Endothelial cell of umbilical vein (primary cell): ENCODE data around the gene SPAG8. TPM values are rescaled to one million over a fixed set of nuclear protein-coding genes. Genes with fewer than 3 reads are reported as not detected.

Experiments
- Bru-seq: library from RNA; stranded (reverse); fragments of 400-500 nt; gene quantifications from one replicate; lab custom pipeline; 2021; lab: Mats Ljungman, UMichigan
- BruChase-seq, 2 experiments: library from RNA; stranded (reverse); fragments of 400-500 nt; gene quantifications; one replicate each; lab custom pipeline; 2021; lab: Mats Ljungman, UMichigan
- BruUV-seq: library from RNA; stranded (reverse); fragments of 400-500 nt; replicated peaks from 2 replicates; lab custom pipeline; 2021; lab: Mats Ljungman, UMichigan
- CTCF ChIA-PET: fragments of 300-600, 350-600 bp; sonication (Branson Sonifier 250); formaldehyde crosslinking; loops from one replicate; lab custom pipeline; 2021; ENCODE audit warnings: antibody characterized with exemption, inconsistent platforms; lab: Charles Lee
- POLR2A ChIA-PET: fragments of 300-600, 350-600 bp; sonication (Branson Sonifier 250); formaldehyde crosslinking; loops from one replicate; lab custom pipeline; 2021; ENCODE audit warnings: antibody characterized with exemption, inconsistent platforms; lab: Charles Lee
- DNase-seq: peaks from one replicate; pipeline ENCODE4 v3.0.0-alpha.2; 2011; ENCODE audit warnings: low read depth, low spot score
- FAIRE-seq: peaks from 2 replicates; lab custom pipeline; 2011; peaks lifted over from hg19 to GRCh38; lab: Jason Lieb, UNC
- H2AFZ ChIP-seq: 2 replicates; pipeline ENCODE4 v1.6.0; 2012; ENCODE audit warnings: low read depth, low read length, control low read depth, inconsistent platforms
- H3K27ac ChIP-seq: 2 replicates; pipeline ENCODE4 v1.5.1; 2011; ENCODE audit warnings: low read depth, mild to moderate bottlenecking, control low read depth, low read length, moderate library complexity; ENCODE audit not compliant: insufficient read depth
- H3K27me3 ChIP-seq, 2 experiments: 2 replicates each; pipeline versions ENCODE4 v1.6.0 to v1.6.1; 2011; ENCODE audit warnings: low read length in 2 of 2, mixed read lengths in 1 of 2; ENCODE audit not compliant: control insufficient read depth in 2 of 2, insufficient read depth in 2 of 2
- H3K36me3 ChIP-seq, 2 experiments: 2 replicates in 1 of 2; 3 replicates in 1 of 2; pipeline ENCODE4 v1.5.1; 2011; ENCODE audit warnings: low read length in 2 of 2, mild to moderate bottlenecking in 1 of 2, moderate library complexity in 1 of 2; ENCODE audit not compliant: control insufficient read depth in 2 of 2, insufficient read depth in 2 of 2; ENCODE audit errors: extremely low read depth in 1 of 2
- H3K4me1 ChIP-seq: 3 replicates; pipeline ENCODE4 v1.5.1; 2011; ENCODE audit warnings: mild to moderate bottlenecking, low read length; ENCODE audit not compliant: control insufficient read depth, insufficient read depth; ENCODE audit errors: extremely low read depth
- H3K4me2 ChIP-seq: 2 replicates; pipeline ENCODE4 v1.6.1; 2011; ENCODE audit warnings: low read length, control low read depth, mixed read lengths; ENCODE audit not compliant: insufficient read depth
- H3K4me3 ChIP-seq, 3 experiments: fragments of 200-600 bp in 1 of 3; sonication (generic), shearing (Covaris generic) in 1 of 3; replicated peaks in 1 of 3; 2 replicates each; pipeline ENCODE4 v1.5.1; 2011 to 2016; ENCODE audit warnings: control low read depth in 3 of 3, low read length in 3 of 3, mild to moderate bottlenecking in 2 of 3, inconsistent platforms in 1 of 3, low read depth in 1 of 3, moderate library complexity in 1 of 3; ENCODE audit not compliant: insufficient read depth in 1 of 3
- H3K79me2 ChIP-seq: 2 replicates; pipeline ENCODE4 v1.6.0; 2012; ENCODE audit warnings: low read length, inconsistent platforms; ENCODE audit not compliant: control insufficient read depth, insufficient read depth
- H3K9ac ChIP-seq: replicated peaks from 2 replicates; pipeline ENCODE3; 2011; ENCODE audit warnings: low read length, control low read depth; ENCODE audit not compliant: insufficient read depth; ENCODE audit errors: extremely low read depth
- H3K9me1 ChIP-seq: replicated peaks from 3 replicates; pipeline ENCODE4 v1.6.0; 2011; ENCODE audit warnings: mild to moderate bottlenecking, low read length; ENCODE audit not compliant: control insufficient read depth, insufficient read depth; ENCODE audit errors: extremely low read depth
- H3K9me3 ChIP-seq: replicated peaks from 2 replicates; pipeline ENCODE4 v1.5.1; 2012; ENCODE audit warnings: low read length, inconsistent platforms; ENCODE audit not compliant: control insufficient read depth, insufficient read depth
- H4K20me1 ChIP-seq: replicated peaks from 2 replicates; pipeline ENCODE3; 2011; ENCODE audit warnings: mild to moderate bottlenecking, low read length; ENCODE audit not compliant: control insufficient read depth, insufficient read depth; ENCODE audit errors: extremely low read depth
- EZH2 ChIP-seq: IDR thresholded peaks from 2 replicates; pipeline ENCODE4 v1.6.1; 2012; ENCODE audit warnings: borderline replicate concordance, low read depth, mild to moderate bottlenecking, moderate library complexity, low read length, inconsistent platforms; ENCODE audit not compliant: severe bottlenecking
- FOS ChIP-seq: IDR thresholded peaks from 2 replicates; pipeline ENCODE4 v1.6.1; 2011; ENCODE audit warnings: mild to moderate bottlenecking, low read length, moderate library complexity, borderline replicate concordance; ENCODE audit not compliant: insufficient read depth
- GATA2 ChIP-seq: IDR thresholded peaks from 2 replicates; pipeline ENCODE4 v1.7.0; 2011; ENCODE audit warnings: low read depth, mild to moderate bottlenecking, moderate library complexity, mixed read lengths, low read length; ENCODE audit not compliant: insufficient read length, insufficient read depth
- JUN ChIP-seq: IDR thresholded peaks from 2 replicates; pipeline ENCODE4 v1.6.1; 2011; ENCODE audit warnings: borderline replicate concordance, low read depth; ENCODE audit not compliant: insufficient read length, insufficient read depth
- MAX ChIP-seq: IDR thresholded peaks from 2 replicates; pipeline ENCODE4 v1.6.1; 2011; ENCODE audit not compliant: insufficient read depth, insufficient read length
- MYC ChIP-seq: IDR thresholded peaks from one replicate; pipeline ENCODE4 v1.6.1; 2011; ENCODE audit warnings: mild to moderate bottlenecking, low read depth, low read length
- POLR2A ChIP-seq: IDR thresholded peaks from 2 replicates; pipeline ENCODE4 v1.6.1; 2012; ENCODE audit warnings: low read depth, mild to moderate bottlenecking, control low read depth, low read length
- POLR2AphosphoS5 ChIP-seq: IDR thresholded peaks from 2 replicates; pipeline ENCODE4 v1.6.1; 2012; ENCODE audit warnings: low read depth, mild to moderate bottlenecking, control low read depth, low read length, moderate library complexity; ENCODE audit not compliant: insufficient read depth
- dilution Hi-C: fragments of 300-500 bp; cut with MboI; formaldehyde crosslinking; loops from one replicate; pipeline ENCODE4 v1.15.0; 2019; ENCODE audit warnings: low sequenced_read_pairs; ENCODE audit not compliant: extremely low pct_ligation_motif_present
- intact Hi-C: fragments of 100-400 bp; cut with micrococcal nuclease; formaldehyde crosslinking; loops from one replicate; pipeline ENCODE4 v1.10.0; 2022
- long read RNA-seq: library from polyadenylated mRNA; stranded (forward); transcript quantifications from one replicate; pipeline ENCODE4 v2.0.0, GENCODE V29; 2021
- polyA minus RNA-seq, 3 experiments: library from RNA; depleted of rRNA, polyadenylated mRNA; stranded (reverse); fragments of >200 nt; gene quantifications; 1 replicate in 1 of 3; 2 replicates in 2 of 3; pipeline ENCODE4 v1.2.3, GENCODE V29; 2011
- polyA plus RNA-seq, 4 experiments: library from polyadenylated mRNA; depleted of rRNA in 3 of 4; stranded (reverse) in 3 of 4; unstranded in 1 of 4; fragments of >200 nt; gene quantifications; 2 replicates each; pipeline versions ENCODE4 v1.2.1 to v1.2.3, GENCODE V29; 2011 to 2012; ENCODE audit warnings: missing spikeins in 1 of 4
- total RNA-seq: library from RNA; stranded (reverse); gene quantifications from 2 replicates; pipeline ENCODE4 v1.2.3, GENCODE V29; 2021
- TF ChIP-seq, protein P1 (sequence below), 2 donors: IDR thresholded peaks; 1 replicate in 1 of 2; 2 replicates in 1 of 2; pipeline ENCODE4 v1.5.1; 2011; ENCODE audit warnings: low read length in 2 of 2, mild to moderate bottlenecking in 2 of 2, moderate library complexity in 2 of 2, control low read depth in 1 of 2, inconsistent platforms in 1 of 2, low read depth in 1 of 2; ENCODE audit not compliant: insufficient read depth in 1 of 2; ENCODE audit errors: extremely low read depth in 1 of 2

The SPAG8 gene
- total RNA-seq (0.69 TPM in 1 of 2 replicates, not detected in the other), polyA plus RNA-seq (0.21 TPM in 2 replicates), polyA minus RNA-seq (not detected in 2 replicates), Bru-seq, nascent RNA (percentile 17 among the genes with signal in this experiment), BruChase-seq, experiment 1, labeled RNA remaining after a 6-hour chase (not detected), BruChase-seq, experiment 2, labeled RNA remaining after a 2-hour chase (not detected)
- 0.13 and 0.14 TPM in 2 replicates for polyA plus RNA-seq (2011; cell fraction: cytosol; rRNA removed)
- 0.84 and 0.94 TPM in 2 replicates for polyA plus RNA-seq (2011; cell fraction: nucleus; rRNA removed)
- 0.12 and 0.62 TPM in 2 replicates for polyA plus RNA-seq (2012)
- polyA minus RNA-seq (2011; cell fraction: cytosol; rRNA and poly(A)+ RNA removed): not detected
- 0.29 TPM in 1 of 2 replicates, not detected in the other for polyA minus RNA-seq (2011; cell fraction: nucleus; rRNA and poly(A)+ RNA removed)
- long read RNA-seq: 0 reads

- H3K27ac ChIP-seq: peak within 1 kb of the TSS; percentile 16
- FAIRE-seq (peak; percentile 96), DNase-seq (peak; percentile 90)
- ChIA-PET POLR2A (no interaction called here), CTCF (interaction anchor here (0.7 to 5.8 kb wide), 14 partner anchors 14 to 116 kb away, joined by 3 to 130 read pairs (median 4); partner anchors contain the start of genes CREB3, GBA2, NPR2 and RGP1)
- H3K79me2 ChIP-seq: no peaks in the 10 kb centered on the region
- peak within 1 kb of the TSS; percentile 81 for H2AFZ ChIP-seq
- intact Hi-C loops (loop anchor here (2.0 kb wide), 2 partner anchors 13 to 55 kb away; no protein-coding TSS in a partner anchor), dilution Hi-C loops (no loop called here)
- peak within 1 kb of the TSS; percentile 73 for H3K4me2 ChIP-seq
- BruUV-seq: no TSS peak
- no peaks in the 10 kb centered on the region for H3K9me1 ChIP-seq
- no peaks in the 10 kb centered on the region for H3K36me3 ChIP-seq
- H4K20me1 ChIP-seq: no peaks in the 10 kb centered on the region
- H3K9me3 ChIP-seq: no peaks in the 10 kb centered on the region
- TF ChIP-seq GATA2 (no peak), POLR2A (peak; percentile 59), POLR2AphosphoS5 (peak; percentile 52)
- peak within 1 kb of the TSS; percentile 25 for H3K9ac ChIP-seq
- H3K27me3 ChIP-seq: no peaks in the 10 kb centered on the region
- H3K4me1 ChIP-seq: peaks cover 21% of the 10 kb centered on the region
- peak within 1 kb of the TSS; percentile 8 to 56 (median 25) for H3K4me3 ChIP-seq
These were observed at the start of gene SPAG8 for GRCh38 chr9:35812025-35812602. TSS of gene SPAG8 (minus strand) at chr9:35812262. CDS start at chr9:35812147, 115 bp downstream.

DNA sequence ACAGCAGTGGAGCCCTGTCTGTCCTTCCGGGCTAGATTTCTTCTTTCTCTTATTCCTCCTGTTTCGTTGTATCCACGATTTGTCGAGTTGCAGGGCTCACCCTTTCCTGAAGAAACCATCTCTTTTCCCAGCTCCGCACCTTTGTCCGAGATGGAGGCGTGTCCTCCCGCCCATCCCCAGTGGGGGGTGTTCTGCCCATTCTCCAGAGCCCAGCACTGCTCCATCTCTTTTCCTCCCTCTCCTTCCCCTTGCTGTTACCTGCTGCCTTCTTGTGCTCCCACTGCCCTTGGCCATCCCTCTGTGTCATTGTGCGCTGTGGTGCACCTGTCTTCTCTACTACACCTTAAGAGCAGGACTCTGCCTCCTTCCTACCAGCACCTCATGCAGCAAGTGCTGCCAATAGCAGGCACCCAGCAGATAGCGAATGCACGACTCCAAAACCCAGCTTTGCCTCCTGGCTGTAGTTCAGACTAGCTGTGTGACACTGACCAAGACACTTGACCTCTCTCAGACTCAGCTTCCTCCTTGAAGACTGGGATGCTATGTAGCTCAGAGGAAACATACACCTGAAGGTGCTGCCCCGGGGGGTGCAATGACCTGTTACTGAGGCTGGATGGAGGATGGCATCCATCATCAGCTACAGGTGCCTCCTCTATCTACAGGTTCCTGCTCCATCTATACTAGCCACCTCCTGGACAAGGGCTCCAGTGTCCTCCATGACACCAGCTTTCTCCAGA is 49.3 kb upstream of the SPAG8 start:
- Histone ChIP-seq H3K4me3 (no peak overlapping the region), H4K20me1 (no peaks in the 10 kb centered on the region), H3K4me2 (no peak overlapping the region), H3K36me3 (no peaks in the 10 kb centered on the region), H3K27me3 (peaks cover 10 to 40% of the 10 kb centered on the region in 2 experiments), H3K9me1 (no peaks in the 10 kb centered on the region), H3K27ac (no peak overlapping the region), H3K9me3 (no peaks in the 10 kb centered on the region), H3K9ac (no peak overlapping the region), H3K79me2 (no peaks in the 10 kb centered on the region), H2AFZ (no peak overlapping the region), H3K4me1 (no peaks in the 10 kb centered on the region)
- dilution Hi-C loops (no loop called here), intact Hi-C loops (no loop called here)
- FAIRE-seq (no peak), DNase-seq (no peak)
- TF ChIP-seq EZH2 (no peak), MAX (no peak), FOS (no peak), MYC (no peak), GATA2 (no peak), POLR2A (no peak), POLR2AphosphoS5 (no peak), JUN (no peak)
- TF ChIP-seq, protein P1, sequence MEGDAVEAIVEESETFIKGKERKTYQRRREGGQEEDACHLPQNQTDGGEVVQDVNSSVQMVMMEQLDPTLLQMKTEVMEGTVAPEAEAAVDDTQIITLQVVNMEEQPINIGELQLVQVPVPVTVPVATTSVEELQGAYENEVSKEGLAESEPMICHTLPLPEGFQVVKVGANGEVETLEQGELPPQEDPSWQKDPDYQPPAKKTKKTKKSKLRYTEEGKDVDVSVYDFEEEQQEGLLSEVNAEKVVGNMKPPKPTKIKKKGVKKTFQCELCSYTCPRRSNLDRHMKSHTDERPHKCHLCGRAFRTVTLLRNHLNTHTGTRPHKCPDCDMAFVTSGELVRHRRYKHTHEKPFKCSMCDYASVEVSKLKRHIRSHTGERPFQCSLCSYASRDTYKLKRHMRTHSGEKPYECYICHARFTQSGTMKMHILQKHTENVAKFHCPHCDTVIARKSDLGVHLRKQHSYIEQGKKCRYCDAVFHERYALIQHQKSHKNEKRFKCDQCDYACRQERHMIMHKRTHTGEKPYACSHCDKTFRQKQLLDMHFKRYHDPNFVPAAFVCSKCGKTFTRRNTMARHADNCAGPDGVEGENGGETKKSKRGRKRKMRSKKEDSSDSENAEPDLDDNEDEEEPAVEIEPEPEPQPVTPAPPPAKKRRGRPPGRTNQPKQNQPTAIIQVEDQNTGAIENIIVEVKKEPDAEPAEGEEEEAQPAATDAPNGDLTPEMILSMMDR (IDR thresholded peaks at IDR 0.05; ENCODE audit: extremely low read depth in 1 of 2, insufficient read depth in 1 of 2, low read depth in 1 of 2, low read length in 2 of 2): no peak
- CTCF ChIA-PET: interaction anchor here (1.1 to 4.8 kb wide), 3 partner anchors 10 to 93 kb away, joined by 3 to 27 read pairs (median 13); partner anchors contain the start of gene OR13J1
- BruUV-seq: no TSS peak
- POLR2A ChIA-PET: no interaction called here
